K562 (cell line): ENCODE results near the gene GSTA2. TPM values are rescaled to one million over a fixed set of nuclear protein-coding genes. Genes with fewer than 3 reads are reported as not detected.

Source experiments
- ATAC-seq: fragments of 200-7000 bp; cut with Tn5 transposase; 3 replicates; pipeline ENCODE4 v1.9.1; 2020; ENCODE audit warnings: moderate library complexity
- BruUV-seq: library from RNA; stranded (reverse); fragments of 400-500 nt; replicated peaks from 2 replicates; lab custom pipeline; 2021; lab: Mats Ljungman, UMichigan
- CTCF ChIA-PET: fragments of 300-600 bp; formaldehyde crosslinking; extraction: SDS; loops from one replicate; lab custom pipeline; 2021; ENCODE audit warnings: low intra/inter-chr PET ratio; lab: Yijun Ruan, JAX
- POLR2A ChIA-PET: fragments of 300-600, 350-650 bp; sonication (Branson Sonifier 250); formaldehyde crosslinking; extraction: SDS; loops from one replicate; lab custom pipeline; 2021; ENCODE audit warnings: antibody characterized with exemption, inconsistent platforms; lab: Yijun Ruan, JAX
- DNase-seq, 4 experiments: peaks; one replicate each; pipeline versions ENCODE4 v3.0.0 to v3.0.0-alpha.2; 2011 to 2018; ENCODE audit warnings: low spot score in 3 of 4, mixed read lengths in 3 of 4; ENCODE audit errors: extremely low read depth in 1 of 4
- FAIRE-seq: peaks from 2 replicates; lab custom pipeline; 2011; peaks lifted over from hg19 to GRCh38; lab: Jason Lieb, UNC
- H2AFZ ChIP-seq: 2 replicates; pipeline ENCODE4 v1.6.0; 2011; ENCODE audit warnings: low read depth, low read length, control low read depth, inconsistent platforms
- H3K27ac ChIP-seq: fragments of 200-600 bp; 3 replicates; pipeline ENCODE4 v1.8.0; 2011; ENCODE audit warnings: low read depth, mild to moderate bottlenecking, control low read depth, inconsistent platforms, low read length, moderate library complexity, mixed read lengths; ENCODE audit errors: extremely low read depth
- H3K27me3 ChIP-seq, 2 experiments: fragments of 300-600 bp in 1 of 2; 2 replicates in 1 of 2; 3 replicates in 1 of 2; pipeline versions ENCODE4 v1.6.0 to v1.8.0; 2011; ENCODE audit warnings: inconsistent platforms in 2 of 2, low read length in 2 of 2, mild to moderate bottlenecking in 1 of 2, mixed read lengths in 1 of 2, moderate library complexity in 1 of 2; ENCODE audit not compliant: control insufficient read depth in 2 of 2, insufficient read depth in 2 of 2
- H3K36me3 ChIP-seq: fragments of 300-600 bp; 3 replicates; pipeline ENCODE4 v1.8.0; 2011; ENCODE audit warnings: mild to moderate bottlenecking, low read length, inconsistent platforms; ENCODE audit not compliant: control insufficient read depth, insufficient read depth
- H3K4me1 ChIP-seq, 2 experiments: fragments of 200-600 bp in 1 of 2; replicated peaks in 1 of 2; 2 replicates in 1 of 2; 3 replicates in 1 of 2; pipeline versions ENCODE4 v1.5.1 to v1.8.0; 2011; ENCODE audit warnings: inconsistent platforms in 2 of 2, low read length in 2 of 2, mild to moderate bottlenecking in 1 of 2, mixed read lengths in 1 of 2, moderate library complexity in 1 of 2; ENCODE audit not compliant: control insufficient read depth in 2 of 2, insufficient read depth in 2 of 2
- H3K4me2 ChIP-seq: 2 replicates; pipeline ENCODE4 v1.6.1; 2011; ENCODE audit warnings: low read length, control low read depth, inconsistent platforms, mixed read lengths; ENCODE audit not compliant: insufficient read depth
- H3K4me3 ChIP-seq: fragments of 200-600 bp; sonication (generic), shearing (Covaris generic); 2 replicates; pipeline ENCODE4 v1.5.1; 2016; ENCODE audit warnings: control low read depth, inconsistent platforms
- H3K79me2 ChIP-seq: fragments of 200-600 bp; 3 replicates; pipeline ENCODE4 v1.8.0; 2011; ENCODE audit warnings: low read length, inconsistent platforms; ENCODE audit not compliant: control insufficient read depth, insufficient read depth
- H3K9ac ChIP-seq, 2 experiments: 2 replicates each; pipeline versions ENCODE4 v1.6.0 to v1.6.1; 2011; ENCODE audit warnings: low read depth in 2 of 2, low read length in 2 of 2, control low read depth in 1 of 2, inconsistent platforms in 1 of 2, mild to moderate bottlenecking in 1 of 2, mixed read lengths in 1 of 2; ENCODE audit not compliant: insufficient read depth in 1 of 2
- H3K9me1 ChIP-seq: one replicate; pipeline ENCODE4 v1.6.0; 2011; ENCODE audit warnings: inconsistent platforms, mild to moderate bottlenecking, low read length, moderate library complexity; ENCODE audit not compliant: control insufficient read depth, insufficient read depth
- H3K9me3 ChIP-seq: replicated peaks from 2 replicates; pipeline ENCODE4 v1.5.1; 2011; ENCODE audit warnings: low read depth, low read length, inconsistent platforms; ENCODE audit not compliant: control insufficient read depth, insufficient read depth
- H4K20me1 ChIP-seq: replicated peaks from 2 replicates; pipeline ENCODE4 v1.6.1; 2011; ENCODE audit warnings: low read length, inconsistent platforms, mixed read lengths; ENCODE audit not compliant: control insufficient read depth, insufficient read depth
- ELF2 ChIP-seq: fragments of 250-450 bp; sonication (Bioruptor Pico); IDR thresholded peaks from 2 replicates; pipeline ENCODE4 v1.5.0; 2021; ENCODE audit warnings: mild to moderate bottlenecking
- JUN ChIP-seq, 2 experiments: sonication (generic) in 1 of 2; formaldehyde crosslinking in 1 of 2; IDR thresholded peaks; 2 replicates each; pipeline versions ENCODE4 v1.6.1 to v1.8.0; 2012 to 2022; ENCODE audit warnings: borderline replicate concordance in 2 of 2, mild to moderate bottlenecking in 2 of 2, improper control_type of control experiment in 1 of 2, low read depth in 1 of 2, low read length in 1 of 2, missing genetic modification reagents in 1 of 2
- SMARCA5 ChIP-seq: fragments of 450-650 bp; IDR thresholded peaks from 2 replicates; pipeline ENCODE4 v1.6.1; 2016
- SP2 ChIP-seq: IDR thresholded peaks from 2 replicates; pipeline ENCODE4 v1.6.1; 2011; ENCODE audit warnings: mild to moderate bottlenecking, low read depth, low read length, moderate library complexity; ENCODE audit not compliant: poor library complexity, severe bottlenecking; ENCODE audit errors: extremely low read depth
- SRSF9 ChIP-seq: fragments of 200-400 bp; formaldehyde crosslinking; IDR thresholded peaks from 2 replicates; pipeline ENCODE4 v1.6.1; 2017; ENCODE audit warnings: low read depth, low read length, borderline replicate concordance
- TBP ChIP-seq: optimal IDR thresholded peaks from 2 replicates; pipeline ENCODE3; 2011; ENCODE audit warnings: low read depth, low read length, improper control_type of control experiment
- XRCC5 ChIP-seq: fragments of 200-400 bp; formaldehyde crosslinking; IDR thresholded peaks from 2 replicates; pipeline ENCODE4 v1.6.1; 2017; ENCODE audit warnings: low read depth, mild to moderate bottlenecking, low read length
- ZNF134 ChIP-seq: fragments of 250-450 bp; sonication (Bioruptor Pico); conservative IDR thresholded peaks from 2 replicates; pipeline ENCODE4 v1.4.0; 2020
- ZNF197 ChIP-seq: fragments of 200-800 bp; sonication (Bioruptor generic); IDR thresholded peaks from 2 replicates; pipeline ENCODE4 v1.6.1; 2016; ENCODE audit warnings: low read depth, missing genetic modification characterization, missing compliant biosample characterization
- ZNF212 ChIP-seq: fragments of 450-650 bp; formaldehyde crosslinking; IDR thresholded peaks from 2 replicates; pipeline ENCODE4 v1.4.0; 2020; ENCODE audit warnings: mild to moderate bottlenecking
- ZNF316 ChIP-seq: fragments of 450-650 bp; IDR thresholded peaks from 2 replicates; pipeline ENCODE4 v1.6.1; 2016
- ZNF57 ChIP-seq: fragments of 450-650 bp; formaldehyde crosslinking; IDR thresholded peaks from 2 replicates; pipeline ENCODE4 v1.4.0; 2020; ENCODE audit warnings: mild to moderate bottlenecking, moderate library complexity
- ZNF766 ChIP-seq: fragments of 200-800 bp; sonication (Bioruptor generic); conservative IDR thresholded peaks from 2 replicates; pipeline ENCODE4 v1.6.1; 2016; ENCODE audit warnings: missing genetic modification characterization, missing compliant biosample characterization
- WGBS: fragments of 100-300 bp; shearing (Covaris generic); methylation state at CpG from one replicate; pipeline ENCODE4 v1.1.6; 2016; ENCODE audit warnings: low coverage, mixed read lengths; ENCODE audit not compliant: insufficient coverage; ENCODE audit errors: missing lambda C conversion rate; 5-methylcytosine and 5-hydroxymethylcytosine counted together
- in situ Hi-C: fragments of 300-500 bp; cut with MboI; formaldehyde crosslinking; loops from 4 replicates; pipeline ENCODE4 v1.15.0; 2018; ENCODE audit warnings: inconsistent platforms, mixed read lengths
- intact Hi-C: fragments of 100-400 bp; cut with micrococcal nuclease; formaldehyde crosslinking; loops from 2 replicates; pipeline ENCODE4 v1.14.2; 2022
- polyA plus RNA-seq, 8 experiments: library from polyadenylated mRNA; depleted of rRNA in 4 of 8; stranded (reverse) in 5 of 8; unstranded in 3 of 8; fragments of >200 nt; fragmentation: Nextera tagmentation in 2 of 8; fragmentation: Illumina TruSeq in 1 of 8; extraction: Ambion mirVana in 2 of 8; extraction: Trizol in 1 of 8; gene quantifications; 2 replicates each; pipeline versions ENCODE4 v1.2.1 to v1.2.3, GENCODE V29; 2011 to 2014; ENCODE audit warnings: inconsistent platforms in 1 of 8, missing spikeins in 1 of 8
- total RNA-seq, 7 experiments: library from RNA; depleted of rRNA in 6 of 7; stranded (reverse); fragments of >200 nt in 6 of 7; fragmentation: Illumina TruSeq in 2 of 7; extraction: Trizol in 2 of 7; gene quantifications; 2 replicates each; pipeline versions ENCODE4 v1.2.1 to v1.2.3, GENCODE V29; 2011 to 2021; ENCODE audit warnings: low replicate concordance in 1 of 7

The GSTA2 gene
- total and polyA plus RNA-seq, 9 of the 15 experiments (the other 6 are each of a cell fraction or from before 2014, with no cell fraction given) = 0.11 to 0.24 (median 0.14) TPM; not detected in 3

GRCh38 chr6:52735071-52735470 lies 28.2 kb downstream of the GSTA2 start:
- Histone ChIP-seq H3K36me3 (no peaks in the 10 kb centered on the region), H2AFZ (no peak overlapping the region), H3K79me2 (no peaks in the 10 kb centered on the region), H3K9me3 (no peaks in the 10 kb centered on the region), H3K27me3 (peaks cover 0 to 9% of the 10 kb centered on the region in 2 experiments; a peak in 2 of 5 replicates), H4K20me1 (no peaks in the 10 kb centered on the region), H3K4me2 (no peak overlapping the region), H3K9ac (no peak overlapping the region), H3K9me1 (no peaks in the 10 kb centered on the region), H3K27ac (no peak overlapping the region), H3K4me3 (no peak overlapping the region), H3K4me1 (peaks cover 0 to 6% of the 10 kb centered on the region in 2 experiments; a peak in 3 of 5 replicates)
- intact Hi-C loops = no loop called here
- CTCF ChIA-PET = no interaction called here
- TF ChIP-seq ZNF134 = no peak
- TF ChIP-seq ZNF212 (CRISPR knock-in tag) = no peak
- no peak for TF ChIP-seq ZNF197
- no peak for TF ChIP-seq ZNF766 (CRISPR knock-in tag)
- no peak for TF ChIP-seq JUN (IDR thresholded peaks at IDR 0.05; ENCODE audit: borderline replicate concordance, low read depth, low read length)
- TF ChIP-seq JUN (CRISPR knock-in tag; IDR thresholded peaks at IDR 0.05; ENCODE audit: borderline replicate concordance) = no peak
- TF ChIP-seq ELF2 = no peak
- TF ChIP-seq SMARCA5 = no peak
- no peak for TF ChIP-seq ZNF316
- no peak for TF ChIP-seq SRSF9
- TF ChIP-seq TBP = no peak
- TF ChIP-seq SP2 = no peak
- no peak for TF ChIP-seq ZNF57
- no peak for TF ChIP-seq XRCC5
- ATAC-seq (no peak), FAIRE-seq (no peak), DNase-seq (no peak)
- BruUV-seq = no TSS peak
- POLR2A ChIA-PET = no interaction called here
- in situ Hi-C loops = no loop called here
- 7% methylated on average over 4 of the region's 6 CpGs for WGBS
